ENCODE results near the gene DCLRE1A.

DNA sequence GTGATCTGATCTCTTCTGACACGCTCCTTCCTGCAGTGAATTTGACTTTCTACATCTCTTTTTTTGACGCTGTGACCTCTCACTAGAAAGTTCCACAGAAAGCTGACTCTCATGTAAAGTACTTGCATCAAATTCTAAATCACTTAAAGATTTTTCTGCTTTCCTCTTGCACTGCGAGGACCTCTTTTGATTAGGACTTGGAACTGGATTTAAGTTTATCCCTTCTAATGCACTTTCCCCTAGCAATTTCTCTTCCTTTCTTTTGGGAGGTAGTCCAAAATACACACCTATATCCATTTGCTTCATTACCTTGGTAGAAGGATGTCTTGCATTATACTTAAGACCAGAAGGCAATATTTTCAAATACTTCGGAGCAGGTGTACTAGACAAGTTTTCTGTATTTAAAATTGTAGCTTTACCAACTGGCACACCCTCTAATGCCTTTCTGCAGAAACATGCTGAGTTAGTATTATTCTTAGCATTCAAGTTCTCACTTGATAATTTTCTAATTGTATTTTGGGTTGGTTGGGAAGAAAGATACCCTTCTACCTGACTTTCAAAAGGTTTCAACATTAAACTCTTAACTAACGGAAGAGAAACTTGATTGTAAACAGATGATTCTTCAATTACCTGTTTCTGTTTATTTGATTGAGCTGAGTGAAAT lies 4.6 kb downstream of the DCLRE1A start:
- TF ChIP-seq, protein P1, sequence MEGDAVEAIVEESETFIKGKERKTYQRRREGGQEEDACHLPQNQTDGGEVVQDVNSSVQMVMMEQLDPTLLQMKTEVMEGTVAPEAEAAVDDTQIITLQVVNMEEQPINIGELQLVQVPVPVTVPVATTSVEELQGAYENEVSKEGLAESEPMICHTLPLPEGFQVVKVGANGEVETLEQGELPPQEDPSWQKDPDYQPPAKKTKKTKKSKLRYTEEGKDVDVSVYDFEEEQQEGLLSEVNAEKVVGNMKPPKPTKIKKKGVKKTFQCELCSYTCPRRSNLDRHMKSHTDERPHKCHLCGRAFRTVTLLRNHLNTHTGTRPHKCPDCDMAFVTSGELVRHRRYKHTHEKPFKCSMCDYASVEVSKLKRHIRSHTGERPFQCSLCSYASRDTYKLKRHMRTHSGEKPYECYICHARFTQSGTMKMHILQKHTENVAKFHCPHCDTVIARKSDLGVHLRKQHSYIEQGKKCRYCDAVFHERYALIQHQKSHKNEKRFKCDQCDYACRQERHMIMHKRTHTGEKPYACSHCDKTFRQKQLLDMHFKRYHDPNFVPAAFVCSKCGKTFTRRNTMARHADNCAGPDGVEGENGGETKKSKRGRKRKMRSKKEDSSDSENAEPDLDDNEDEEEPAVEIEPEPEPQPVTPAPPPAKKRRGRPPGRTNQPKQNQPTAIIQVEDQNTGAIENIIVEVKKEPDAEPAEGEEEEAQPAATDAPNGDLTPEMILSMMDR (conservative IDR thresholded peaks at IDR 0.05) = no peak
- TF ChIP-seq EZH2 (IDR thresholded peaks at IDR 0.05; ENCODE audit: low read depth) = no peak

Data from PC-9 (cell line).